Measurements from ENCODE around the gene CNTN4.

The CNTN4 gene

GRCh38 chr3:2947536-2947935 is 848.9 kb downstream of the CNTN4 start:
- H3K27me3 ChIP-seq (ENCODE audit: low read depth, low read length) = no peaks in the 10 kb centered on the region
- no peaks in the 10 kb centered on the region for H3K9me3 ChIP-seq (ENCODE audit: control insufficient read depth in 1 of 2, low read length in 2 of 2)
- no peak overlapping the region for H3K27ac ChIP-seq (ENCODE audit: low read length)
- no peaks in the 10 kb centered on the region for H3K36me3 ChIP-seq (ENCODE audit: control insufficient read depth in 1 of 2, insufficient read depth in 2 of 2, low read length in 2 of 2)
- no peak overlapping the region for H3K4me3 ChIP-seq (ENCODE audit: low read depth in 1 of 2, low read length in 2 of 2)
- no peaks in the 10 kb centered on the region for H3K4me1 ChIP-seq (ENCODE audit: control insufficient read depth in 1 of 2, insufficient read depth in 2 of 2, low read length in 2 of 2)

DNA sequence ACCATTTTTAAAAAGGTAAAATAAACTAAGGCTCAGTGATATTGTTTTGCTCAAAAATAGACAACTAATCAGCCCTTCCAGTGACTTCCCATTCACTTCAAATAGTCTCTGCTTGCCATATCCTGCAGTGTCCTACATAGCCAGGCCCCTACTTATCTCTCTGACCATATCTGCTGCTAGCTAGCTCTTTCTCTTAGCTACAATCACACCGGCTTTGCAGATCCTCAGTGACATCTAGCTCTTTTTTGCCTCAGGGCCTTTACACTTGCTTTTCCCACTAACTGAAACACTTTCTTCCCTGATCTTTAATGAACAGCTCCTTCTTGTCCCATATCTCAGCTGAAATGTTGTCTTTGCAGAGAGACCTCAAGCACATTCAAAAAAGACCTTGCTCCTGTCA is 850.2 kb downstream of the CNTN4 start:
- Histone ChIP-seq H3K27me3 (ENCODE audit: low read depth, low read length) (no peaks in the 10 kb centered on the region), H3K9me3 (ENCODE audit: control insufficient read depth in 1 of 2, low read length in 2 of 2) (no peaks in the 10 kb centered on the region), H3K4me3 (ENCODE audit: low read depth in 1 of 2, low read length in 2 of 2) (no peak overlapping the region), H3K27ac (ENCODE audit: low read length) (no peak overlapping the region), H3K36me3 (ENCODE audit: control insufficient read depth in 1 of 2, insufficient read depth in 2 of 2, low read length in 2 of 2) (no peaks in the 10 kb centered on the region), H3K4me1 (ENCODE audit: control insufficient read depth in 1 of 2, insufficient read depth in 2 of 2, low read length in 2 of 2) (no peaks in the 10 kb centered on the region)

- H3K9me3 ChIP-seq (ENCODE audit: control insufficient read depth in 1 of 2, low read length in 2 of 2) = no peaks in the 10 kb centered on the region
- no peaks in the 10 kb centered on the region for H3K4me1 ChIP-seq (ENCODE audit: control insufficient read depth in 1 of 2, insufficient read depth in 2 of 2, low read length in 2 of 2)
- no peak overlapping the region for H3K27ac ChIP-seq (ENCODE audit: low read length)
- no peaks in the 10 kb centered on the region for H3K27me3 ChIP-seq (ENCODE audit: low read depth, low read length)
- no peaks in the 10 kb centered on the region for H3K36me3 ChIP-seq (ENCODE audit: control insufficient read depth in 1 of 2, insufficient read depth in 2 of 2, low read length in 2 of 2)
- H3K4me3 ChIP-seq (ENCODE audit: low read depth in 1 of 2, low read length in 2 of 2) = no peak overlapping the region
Observed at GRCh38 chr3:2950159-2950558, 851.5 kb downstream of the CNTN4 start.

DNA sequence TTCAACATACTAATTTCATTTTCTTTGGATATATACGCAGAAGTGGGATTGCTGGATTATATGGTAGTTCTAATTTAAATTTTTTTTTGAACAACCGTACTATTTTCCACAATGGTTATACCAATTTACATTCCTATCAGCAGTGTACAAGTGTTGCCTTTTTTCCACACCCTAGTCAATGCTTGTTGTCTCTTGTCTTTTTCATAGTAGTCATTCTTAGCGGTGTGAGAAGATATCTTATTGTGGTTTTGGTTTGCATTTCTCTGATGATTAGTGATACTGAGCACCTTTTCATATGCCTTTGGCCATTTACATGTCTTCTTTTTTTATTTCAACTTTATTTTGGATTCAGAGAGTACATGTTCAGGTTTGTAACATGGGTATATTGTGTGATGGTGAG is 858.4 kb downstream of the CNTN4 start:
- peaks cover 0 to 9% of the 10 kb centered on the region in 2 donors for H3K4me1 ChIP-seq (ENCODE audit: control insufficient read depth in 1 of 2, insufficient read depth in 2 of 2, low read length in 2 of 2)
- H3K36me3 ChIP-seq (ENCODE audit: control insufficient read depth in 1 of 2, insufficient read depth in 2 of 2, low read length in 2 of 2) = no peaks in the 10 kb centered on the region
- no peak overlapping the region for H3K27ac ChIP-seq (ENCODE audit: low read length)
- H3K9me3 ChIP-seq (ENCODE audit: control insufficient read depth in 1 of 2, low read length in 2 of 2) = no peaks in the 10 kb centered on the region
- H3K27me3 ChIP-seq (ENCODE audit: low read depth, low read length) = no peaks in the 10 kb centered on the region
- no peak overlapping the region for H3K4me3 ChIP-seq (ENCODE audit: low read depth in 1 of 2, low read length in 2 of 2)

DNA sequence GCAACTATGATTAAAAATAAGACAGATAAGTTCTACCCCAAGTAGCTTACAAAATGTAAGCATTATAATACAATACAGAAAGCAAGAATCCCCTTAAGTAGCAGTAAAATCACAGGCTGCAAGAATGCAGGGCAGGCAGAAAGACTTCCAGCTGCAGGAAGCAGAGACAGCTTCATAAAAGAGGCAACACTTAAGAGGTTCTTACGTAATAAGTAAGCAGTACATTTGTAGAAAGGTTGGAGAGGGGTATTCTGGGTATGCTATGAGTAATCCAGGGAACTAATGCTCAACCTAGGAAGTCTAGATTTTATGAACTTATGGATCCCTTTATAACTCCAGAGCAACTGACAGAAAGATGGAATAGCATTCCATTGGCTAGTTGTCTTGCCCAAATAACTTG is 859.9 kb downstream of the CNTN4 start:
- H3K27ac ChIP-seq (ENCODE audit: low read length) = no peak overlapping the region
- peak overlapping the region in 1 of 2 donors; percentile 3 for H3K4me3 ChIP-seq (ENCODE audit: low read depth in 1 of 2, low read length in 2 of 2)
- peaks cover 0 to 9% of the 10 kb centered on the region in 2 donors for H3K4me1 ChIP-seq (ENCODE audit: control insufficient read depth in 1 of 2, insufficient read depth in 2 of 2, low read length in 2 of 2)
- no peaks in the 10 kb centered on the region for H3K36me3 ChIP-seq (ENCODE audit: control insufficient read depth in 1 of 2, insufficient read depth in 2 of 2, low read length in 2 of 2)
- no peaks in the 10 kb centered on the region for H3K9me3 ChIP-seq (ENCODE audit: control insufficient read depth in 1 of 2, low read length in 2 of 2)
- H3K27me3 ChIP-seq (ENCODE audit: low read depth, low read length) = no peaks in the 10 kb centered on the region

DNA sequence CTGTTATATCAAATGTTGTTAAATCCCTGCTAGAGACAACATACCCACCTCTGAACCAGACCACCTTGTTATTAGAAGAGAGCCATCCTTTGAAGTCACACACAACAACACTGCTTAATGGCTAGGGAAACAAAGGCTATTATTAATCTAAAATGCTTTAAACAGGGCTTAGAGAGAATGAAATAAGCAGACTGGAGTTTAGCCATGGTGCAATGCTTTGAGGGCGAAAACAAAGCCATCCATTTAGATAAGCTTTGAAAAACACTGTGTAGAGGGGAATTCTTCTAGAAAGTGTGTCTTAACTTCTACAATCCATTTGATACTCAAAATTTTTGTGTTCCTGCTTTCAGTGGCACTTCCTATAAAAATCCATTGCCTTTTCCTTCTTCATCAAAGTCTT is 862.9 kb downstream of the CNTN4 start:
- no peaks in the 10 kb centered on the region for H3K27me3 ChIP-seq (ENCODE audit: low read depth, low read length)
- no peaks in the 10 kb centered on the region for H3K9me3 ChIP-seq (ENCODE audit: control insufficient read depth in 1 of 2, low read length in 2 of 2)
- no peak overlapping the region for H3K27ac ChIP-seq (ENCODE audit: low read length)
- peaks cover 0 to 9% of the 10 kb centered on the region in 2 donors for H3K4me1 ChIP-seq (ENCODE audit: control insufficient read depth in 1 of 2, insufficient read depth in 2 of 2, low read length in 2 of 2)
- H3K4me3 ChIP-seq (ENCODE audit: low read depth in 1 of 2, low read length in 2 of 2) = no peak overlapping the region
- no peaks in the 10 kb centered on the region for H3K36me3 ChIP-seq (ENCODE audit: control insufficient read depth in 1 of 2, insufficient read depth in 2 of 2, low read length in 2 of 2)

- Histone ChIP-seq H3K27me3 (ENCODE audit: low read depth, low read length) (no peaks in the 10 kb centered on the region), H3K36me3 (ENCODE audit: control insufficient read depth in 1 of 2, insufficient read depth in 2 of 2, low read length in 2 of 2) (no peaks in the 10 kb centered on the region), H3K27ac (ENCODE audit: low read length) (no peak overlapping the region), H3K9me3 (ENCODE audit: control insufficient read depth in 1 of 2, low read length in 2 of 2) (no peaks in the 10 kb centered on the region), H3K4me1 (ENCODE audit: control insufficient read depth in 1 of 2, insufficient read depth in 2 of 2, low read length in 2 of 2) (no peaks in the 10 kb centered on the region), H3K4me3 (ENCODE audit: low read depth in 1 of 2, low read length in 2 of 2) (no peak overlapping the region)
Observed at GRCh38 chr3:2967871-2968270, 869.2 kb downstream of the CNTN4 start.

GRCh38 chr3:2968475-2968874 is 869.8 kb downstream of the CNTN4 start:
- H3K36me3 ChIP-seq (ENCODE audit: control insufficient read depth in 1 of 2, insufficient read depth in 2 of 2, low read length in 2 of 2) = no peaks in the 10 kb centered on the region
- no peak overlapping the region for H3K27ac ChIP-seq (ENCODE audit: low read length)
- no peaks in the 10 kb centered on the region for H3K27me3 ChIP-seq (ENCODE audit: low read depth, low read length)
- no peaks in the 10 kb centered on the region for H3K4me1 ChIP-seq (ENCODE audit: control insufficient read depth in 1 of 2, insufficient read depth in 2 of 2, low read length in 2 of 2)
- H3K4me3 ChIP-seq (ENCODE audit: low read depth in 1 of 2, low read length in 2 of 2) = no peak overlapping the region
- H3K9me3 ChIP-seq (ENCODE audit: control insufficient read depth in 1 of 2, low read length in 2 of 2) = no peaks in the 10 kb centered on the region

DNA sequence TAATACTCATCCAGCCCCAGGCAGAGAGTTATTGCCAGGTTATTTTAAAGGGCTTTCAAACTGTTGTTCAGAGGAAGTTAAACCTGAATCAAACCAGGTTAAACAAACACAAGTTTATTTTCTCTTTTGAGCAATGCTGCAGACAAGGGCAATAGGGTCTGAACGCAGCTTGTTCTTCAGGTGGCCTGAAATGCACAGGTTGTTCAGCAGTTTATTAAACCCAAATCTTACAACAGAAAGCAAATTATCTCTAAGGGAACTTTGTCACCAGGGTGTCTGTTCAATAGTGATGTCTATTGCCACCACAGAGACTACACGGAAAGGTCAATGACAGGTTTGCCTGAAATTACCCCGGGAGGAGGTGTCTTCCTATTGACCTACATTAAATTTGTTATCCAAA is 877.5 kb downstream of the CNTN4 start:
- no peak overlapping the region for H3K27ac ChIP-seq (ENCODE audit: low read length)

DNA sequence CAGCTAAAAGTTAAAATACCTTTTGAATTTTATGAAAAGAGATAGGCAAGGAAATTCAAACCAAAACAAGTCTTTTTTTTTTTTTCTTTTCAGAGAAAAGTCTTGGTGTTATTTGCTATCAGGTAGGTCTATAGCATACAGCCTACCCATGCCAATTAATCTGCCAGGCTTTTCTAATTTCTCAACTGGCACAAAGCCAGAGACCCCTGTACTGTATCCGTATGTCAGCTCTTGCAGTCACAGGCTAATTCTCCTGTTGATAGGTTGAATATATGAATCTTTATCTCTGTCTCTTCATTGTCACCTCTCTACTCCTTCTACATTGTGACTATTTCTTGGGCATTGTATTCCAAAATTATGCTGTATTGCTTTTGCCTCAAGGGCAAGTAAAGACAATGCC is 878.1 kb downstream of the CNTN4 start:
- no peaks in the 10 kb centered on the region for H3K36me3 ChIP-seq (ENCODE audit: control insufficient read depth in 1 of 2, insufficient read depth in 2 of 2, low read length in 2 of 2)
- no peaks in the 10 kb centered on the region for H3K27me3 ChIP-seq (ENCODE audit: low read depth, low read length)
- no peak overlapping the region for H3K4me3 ChIP-seq (ENCODE audit: low read depth in 1 of 2, low read length in 2 of 2)
- no peaks in the 10 kb centered on the region for H3K4me1 ChIP-seq (ENCODE audit: control insufficient read depth in 1 of 2, insufficient read depth in 2 of 2, low read length in 2 of 2)
- no peak overlapping the region for H3K27ac ChIP-seq (ENCODE audit: low read length)
- no peaks in the 10 kb centered on the region for H3K9me3 ChIP-seq (ENCODE audit: control insufficient read depth in 1 of 2, low read length in 2 of 2)

More for the DNA sequence above, 877.5 kb downstream of the CNTN4 start:
- H3K9me3 ChIP-seq (ENCODE audit: control insufficient read depth in 1 of 2, low read length in 2 of 2) = no peaks in the 10 kb centered on the region
- H3K4me1 ChIP-seq (ENCODE audit: control insufficient read depth in 1 of 2, insufficient read depth in 2 of 2, low read length in 2 of 2) = no peaks in the 10 kb centered on the region
- no peak overlapping the region for H3K4me3 ChIP-seq (ENCODE audit: low read depth in 1 of 2, low read length in 2 of 2)
- no peaks in the 10 kb centered on the region for H3K27me3 ChIP-seq (ENCODE audit: low read depth, low read length)
- H3K36me3 ChIP-seq (ENCODE audit: control insufficient read depth in 1 of 2, insufficient read depth in 2 of 2, low read length in 2 of 2) = no peaks in the 10 kb centered on the region

- no peaks in the 10 kb centered on the region for H3K9me3 ChIP-seq (ENCODE audit: control insufficient read depth in 1 of 2, low read length in 2 of 2)
- no peaks in the 10 kb centered on the region for H3K4me1 ChIP-seq (ENCODE audit: control insufficient read depth in 1 of 2, insufficient read depth in 2 of 2, low read length in 2 of 2)
- H3K4me3 ChIP-seq (ENCODE audit: low read depth in 1 of 2, low read length in 2 of 2) = no peak overlapping the region
- H3K27ac ChIP-seq (ENCODE audit: low read length) = no peak overlapping the region
- no peaks in the 10 kb centered on the region for H3K36me3 ChIP-seq (ENCODE audit: control insufficient read depth in 1 of 2, insufficient read depth in 2 of 2, low read length in 2 of 2)
- no peaks in the 10 kb centered on the region for H3K27me3 ChIP-seq (ENCODE audit: low read depth, low read length)
Observed at GRCh38 chr3:2978977-2979732, 880.5 kb downstream of the CNTN4 start.
